AG09319 (cell line): ENCODE measurements around the gene RAD51B.

ENCODE experiments used
- DNase-seq: peaks from one replicate; pipeline ENCODE4 v3.0.0-alpha.2; 2010; ENCODE audit warnings: low read depth; ENCODE audit errors: extremely low read depth
- TF ChIP-seq, protein P1 (sequence below): IDR thresholded peaks from 2 replicates; pipeline ENCODE4 v1.5.1; 2011; ENCODE audit warnings: low read depth, mild to moderate bottlenecking, inconsistent platforms, low read length, moderate library complexity

The RAD51B gene

GRCh38 chr14:68527329-68527851, 707.8 kb downstream of the RAD51B start:
- TF ChIP-seq, protein P1, sequence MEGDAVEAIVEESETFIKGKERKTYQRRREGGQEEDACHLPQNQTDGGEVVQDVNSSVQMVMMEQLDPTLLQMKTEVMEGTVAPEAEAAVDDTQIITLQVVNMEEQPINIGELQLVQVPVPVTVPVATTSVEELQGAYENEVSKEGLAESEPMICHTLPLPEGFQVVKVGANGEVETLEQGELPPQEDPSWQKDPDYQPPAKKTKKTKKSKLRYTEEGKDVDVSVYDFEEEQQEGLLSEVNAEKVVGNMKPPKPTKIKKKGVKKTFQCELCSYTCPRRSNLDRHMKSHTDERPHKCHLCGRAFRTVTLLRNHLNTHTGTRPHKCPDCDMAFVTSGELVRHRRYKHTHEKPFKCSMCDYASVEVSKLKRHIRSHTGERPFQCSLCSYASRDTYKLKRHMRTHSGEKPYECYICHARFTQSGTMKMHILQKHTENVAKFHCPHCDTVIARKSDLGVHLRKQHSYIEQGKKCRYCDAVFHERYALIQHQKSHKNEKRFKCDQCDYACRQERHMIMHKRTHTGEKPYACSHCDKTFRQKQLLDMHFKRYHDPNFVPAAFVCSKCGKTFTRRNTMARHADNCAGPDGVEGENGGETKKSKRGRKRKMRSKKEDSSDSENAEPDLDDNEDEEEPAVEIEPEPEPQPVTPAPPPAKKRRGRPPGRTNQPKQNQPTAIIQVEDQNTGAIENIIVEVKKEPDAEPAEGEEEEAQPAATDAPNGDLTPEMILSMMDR: no peak
- DNase-seq: no peak

- TF ChIP-seq, protein P1: no peak
- DNase-seq: no peak
These were observed 708.6 kb downstream of the RAD51B start for GRCh38 chr14:68528040-68528687.

GRCh38 chr14:68530443-68530842, 710.9 kb downstream of the RAD51B start:
- TF ChIP-seq, protein P1: no peak
- DNase-seq: no peak

DNA sequence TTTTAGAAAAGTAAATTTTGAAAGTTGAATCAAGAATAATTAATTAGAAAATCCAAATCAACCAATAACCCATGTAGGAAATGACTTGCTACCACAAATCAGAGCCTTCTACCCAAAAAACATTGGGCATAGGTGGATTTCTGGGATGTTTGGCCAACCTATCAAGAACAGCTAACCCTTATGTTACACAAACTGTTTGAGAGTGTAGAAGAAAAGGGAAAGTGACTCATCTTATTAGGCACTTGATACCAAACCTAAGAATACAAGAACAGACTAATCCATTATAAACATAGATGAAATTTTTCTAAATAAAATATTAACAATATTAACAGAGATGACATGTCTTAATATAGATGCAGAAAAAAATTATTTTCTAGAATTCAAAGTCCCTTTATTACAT, 712.9 kb downstream of the RAD51B start:
- TF ChIP-seq, protein P1: no peak
- DNase-seq: no peak

GRCh38 chr14:68534276-68534675, 714.7 kb downstream of the RAD51B start:
- DNase-seq: no peak
- TF ChIP-seq, protein P1: no peak

DNA sequence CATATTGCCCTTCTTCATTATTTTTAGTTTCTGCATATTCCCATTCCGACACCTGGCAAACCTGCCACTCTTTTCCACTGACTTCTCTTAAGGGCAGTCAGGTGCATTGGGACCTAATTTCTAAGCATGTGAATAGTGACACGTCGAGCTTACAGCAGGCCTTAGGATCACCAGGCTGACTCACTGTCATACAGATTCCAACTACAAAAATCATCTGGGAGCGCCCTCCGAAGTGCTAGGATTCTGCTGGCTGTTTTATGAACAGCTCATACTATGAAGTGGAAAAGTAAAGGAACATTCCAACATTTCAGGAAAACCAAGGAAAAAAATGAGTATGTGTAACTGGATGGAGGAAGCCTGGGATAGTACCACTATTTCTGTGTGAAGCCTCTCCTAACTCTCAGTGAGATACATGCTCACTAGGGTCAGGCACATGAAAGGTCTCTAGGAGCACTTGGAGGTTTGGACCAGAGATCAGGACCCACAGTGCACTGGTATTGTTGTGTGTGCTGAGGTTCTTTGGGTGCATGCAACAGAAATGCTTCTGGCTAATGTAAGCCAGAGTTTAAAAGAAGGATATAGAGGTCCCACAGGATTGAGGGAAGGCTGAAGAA, 715.9 kb downstream of the RAD51B start:
- DNase-seq: peak; percentile 44
- TF ChIP-seq, protein P1: no peak

DNA sequence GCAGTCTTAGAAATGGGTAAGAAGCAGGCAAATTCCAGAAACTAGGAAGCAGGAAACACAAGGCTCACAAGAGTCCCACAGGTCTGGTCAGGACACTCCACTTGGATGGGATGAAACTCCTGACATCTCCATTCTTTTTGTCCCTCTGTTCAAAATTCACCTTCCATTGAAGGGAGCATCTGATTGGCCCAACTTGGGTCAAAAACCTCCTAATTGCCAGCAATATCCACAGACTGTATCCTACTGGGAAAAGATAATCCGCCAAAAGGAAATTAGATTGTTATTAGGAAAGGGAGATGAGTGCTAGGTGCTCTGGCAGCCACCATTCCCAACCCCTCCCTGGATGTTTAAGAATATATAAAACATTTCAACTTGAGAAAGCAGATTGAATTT, 716.4 kb downstream of the RAD51B start:
- no peak for DNase-seq
- TF ChIP-seq, protein P1: no peak
